ENCODE measurements around the gene TNIK. TPM values are rescaled to one million over a fixed set of nuclear protein-coding genes. Genes with fewer than 3 reads are reported as not detected.
A peak's percentile ranks its signal among the peaks of the same experiment; 100 is the strongest.
"Not testable (repeated sequence)": the region's sequence is repeated elsewhere in the genome, so short reads cannot be mapped to it uniquely, and the experiment has no call there.

TNIK gene
- total and polyA plus RNA-seq, 12 donors = 9.3 to 51.9 (median 35.1) TPM

GRCh38 chr3:171295484-171296373 is 164.5 kb downstream of the TNIK start:
- intact Hi-C loops (cut with DNase I) = loop anchor here in 1 of 10 donors (10.0 kb wide), 1 partner anchor 111 kb away; no protein-coding TSS in a partner anchor
- H3K36me3 ChIP-seq = no peaks in the 10 kb centered on the region
- H3K4me1 ChIP-seq = peaks cover 0 to 42% (median 31%) of the 10 kb centered on the region in 9 donors
- H3K4me3 ChIP-seq = no peak overlapping the region
- peak overlapping the region; percentile 51 to 87 (median 80) for H3K27ac ChIP-seq
- ATAC-seq (peak; percentile 66 to 89 (median 84)), DNase-seq (no peak)
- WGBS, 2 donors = 28 to 45% methylated on average over 5 of the region's 5 CpGs
- TF ChIP-seq, protein P1, sequence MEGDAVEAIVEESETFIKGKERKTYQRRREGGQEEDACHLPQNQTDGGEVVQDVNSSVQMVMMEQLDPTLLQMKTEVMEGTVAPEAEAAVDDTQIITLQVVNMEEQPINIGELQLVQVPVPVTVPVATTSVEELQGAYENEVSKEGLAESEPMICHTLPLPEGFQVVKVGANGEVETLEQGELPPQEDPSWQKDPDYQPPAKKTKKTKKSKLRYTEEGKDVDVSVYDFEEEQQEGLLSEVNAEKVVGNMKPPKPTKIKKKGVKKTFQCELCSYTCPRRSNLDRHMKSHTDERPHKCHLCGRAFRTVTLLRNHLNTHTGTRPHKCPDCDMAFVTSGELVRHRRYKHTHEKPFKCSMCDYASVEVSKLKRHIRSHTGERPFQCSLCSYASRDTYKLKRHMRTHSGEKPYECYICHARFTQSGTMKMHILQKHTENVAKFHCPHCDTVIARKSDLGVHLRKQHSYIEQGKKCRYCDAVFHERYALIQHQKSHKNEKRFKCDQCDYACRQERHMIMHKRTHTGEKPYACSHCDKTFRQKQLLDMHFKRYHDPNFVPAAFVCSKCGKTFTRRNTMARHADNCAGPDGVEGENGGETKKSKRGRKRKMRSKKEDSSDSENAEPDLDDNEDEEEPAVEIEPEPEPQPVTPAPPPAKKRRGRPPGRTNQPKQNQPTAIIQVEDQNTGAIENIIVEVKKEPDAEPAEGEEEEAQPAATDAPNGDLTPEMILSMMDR (IDR thresholded peaks at IDR 0.05) = no peak
- H3K9me3 ChIP-seq = no peaks in the 10 kb centered on the region
- no peaks in the 10 kb centered on the region for H3K27me3 ChIP-seq

DNA sequence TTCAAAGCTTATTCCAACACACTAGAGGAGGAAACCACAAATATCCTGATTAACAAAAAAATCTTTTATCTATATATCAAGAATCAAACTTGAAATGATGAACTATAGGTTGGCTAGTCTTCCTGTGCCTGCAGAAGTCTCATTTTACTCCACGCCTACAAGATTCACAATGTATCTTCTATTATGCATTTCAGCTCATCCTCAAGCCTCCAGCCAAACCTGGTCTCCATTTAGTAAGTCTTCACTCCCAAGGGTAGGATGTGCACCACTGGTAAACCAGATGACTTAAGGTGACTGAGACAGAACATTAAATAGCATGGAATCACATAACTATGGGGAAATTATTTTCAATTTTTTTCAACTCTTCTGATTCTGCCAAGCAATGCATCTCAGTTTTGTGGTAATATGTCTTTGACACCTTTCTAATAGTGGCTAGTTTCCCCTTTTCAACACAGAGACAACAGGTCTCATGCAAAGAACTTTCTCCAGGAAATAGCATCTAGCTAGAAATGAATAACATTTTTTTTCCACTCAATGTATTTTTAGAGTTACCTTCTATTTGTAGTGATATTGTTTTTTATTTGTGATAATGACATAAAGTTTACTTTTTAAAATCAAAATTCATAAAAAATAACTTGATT is 166.9 kb downstream of the TNIK start:
- 84 to 97% methylated on average over 1 of the region's 1 CpG for WGBS, 2 donors
- intact Hi-C loops (cut with DNase I) = loop anchor here in 1 of 10 donors (10.0 kb wide), 1 partner anchor 108 kb away; no protein-coding TSS in a partner anchor
- peak overlapping the region in 2 of 10 donors; percentile 51 to 87 for H3K27ac ChIP-seq

DNA sequence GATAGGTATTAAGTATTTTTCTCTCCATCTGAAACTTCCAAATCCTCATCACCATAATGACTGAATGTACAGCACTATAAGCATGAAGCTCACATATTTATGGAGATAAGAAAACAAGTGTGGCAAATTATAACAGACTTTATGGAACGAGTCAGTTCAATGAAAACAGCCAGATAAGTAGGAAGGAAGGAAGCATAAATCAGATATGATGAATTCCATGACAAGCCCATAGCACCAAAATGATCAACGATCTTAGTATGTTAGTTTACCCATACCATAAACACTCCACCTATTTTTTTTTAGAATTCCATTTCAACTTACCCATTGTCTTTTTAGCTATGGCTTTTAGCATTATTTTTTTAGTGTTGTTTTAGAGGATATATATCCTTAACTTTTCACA is 169.5 kb downstream of the TNIK start:
- Histone ChIP-seq H3K4me1 (peaks cover 0 to 29% (median 8%) of the 10 kb centered on the region in 9 donors), H3K27me3 (no peaks in the 10 kb centered on the region), H3K9me3 (no peaks in the 10 kb centered on the region), H3K4me3 (no peak overlapping the region), H3K36me3 (no peaks in the 10 kb centered on the region), H3K27ac (peak overlapping the region in 1 of 10 donors; percentile 42)
- intact Hi-C loops (cut with DNase I) = loop anchor here in 1 of 10 donors (10.0 kb wide), 1 partner anchor 106 kb away; no protein-coding TSS in a partner anchor
- DNase-seq = no peak
- TF ChIP-seq, protein P1 (IDR thresholded peaks at IDR 0.05) = no peak
- no peak for ATAC-seq
- WGBS, 2 donors = 28 to 52% methylated on average over 2 of the region's 2 CpGs

More for the DNA sequence above, 166.9 kb downstream of the TNIK start:
- Histone ChIP-seq H3K27me3 (no peaks in the 10 kb centered on the region), H3K9me3 (no peaks in the 10 kb centered on the region), H3K4me1 (peaks cover 0 to 47% (median 29%) of the 10 kb centered on the region in 9 donors), H3K4me3 (no peak overlapping the region), H3K36me3 (no peaks in the 10 kb centered on the region)
- ATAC-seq (no peak), DNase-seq (no peak)
- TF ChIP-seq, protein P1 (IDR thresholded peaks at IDR 0.05) = no peak

DNA sequence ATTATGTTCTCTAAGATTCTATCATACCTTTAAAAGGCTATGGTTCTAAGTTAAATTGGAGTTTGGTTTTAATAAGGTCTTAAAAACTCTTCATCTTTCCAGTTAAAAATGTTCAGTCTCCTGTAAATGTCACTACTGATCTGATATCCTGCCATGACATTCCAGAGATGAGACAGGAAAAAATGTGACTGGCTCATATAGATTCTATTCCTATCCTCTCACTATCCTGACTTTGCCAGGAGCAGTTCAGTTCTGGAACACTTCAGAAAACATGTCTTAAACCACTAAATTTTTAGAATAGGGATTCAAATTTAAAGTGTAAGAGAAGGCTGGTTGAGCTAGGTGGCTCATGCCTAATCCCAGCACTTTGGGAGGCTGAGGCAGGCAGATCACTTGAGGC is 170.9 kb downstream of the TNIK start:
- DNase-seq (no peak), ATAC-seq (no peak)
- Histone ChIP-seq H3K9me3 (no peaks in the 10 kb centered on the region), H3K36me3 (no peaks in the 10 kb centered on the region), H3K4me3 (no peak overlapping the region), H3K4me1 (peaks cover 0 to 32% (median 12%) of the 10 kb centered on the region in 9 donors), H3K27ac (peak overlapping the region in 2 of 10 donors; percentile 26 to 45), H3K27me3 (no peaks in the 10 kb centered on the region)
- intact Hi-C loops (cut with DNase I) = no loop called here
- TF ChIP-seq, protein P1 (IDR thresholded peaks at IDR 0.05) = no peak

- WGBS, 2 donors = 85 to 90% methylated on average over 3 of the region's 3 CpGs
- H3K27ac ChIP-seq; H3K36me3 ChIP-seq; ATAC-seq; H3K27me3 ChIP-seq; H3K4me3 ChIP-seq; intact Hi-C loops (cut with DNase I); DNase-seq; H3K9me3 ChIP-seq: not testable (repeated sequence)
- peaks cover 1 to 47% (median 28%) of the 10 kb centered on the region in 9 donors for H3K4me1 ChIP-seq
These were observed 172.4 kb downstream of the TNIK start for GRCh38 chr3:171287761-171288160.
